GM10266 (cell line): Measurements from ENCODE around the gene CHN1.

ENCODE experiments used
- DNase-seq: peaks from one replicate; pipeline ENCODE4 v3.0.0; 2012; ENCODE audit errors: extremely low spot score
- TF ChIP-seq, protein P1 (sequence below): IDR thresholded peaks from 2 replicates; pipeline ENCODE4 v1.5.1; 2012; ENCODE audit warnings: mild to moderate bottlenecking, low read depth; ENCODE audit not compliant: control insufficient read depth, insufficient read depth; ENCODE audit errors: missing control alignments

CHN1 gene

DNA sequence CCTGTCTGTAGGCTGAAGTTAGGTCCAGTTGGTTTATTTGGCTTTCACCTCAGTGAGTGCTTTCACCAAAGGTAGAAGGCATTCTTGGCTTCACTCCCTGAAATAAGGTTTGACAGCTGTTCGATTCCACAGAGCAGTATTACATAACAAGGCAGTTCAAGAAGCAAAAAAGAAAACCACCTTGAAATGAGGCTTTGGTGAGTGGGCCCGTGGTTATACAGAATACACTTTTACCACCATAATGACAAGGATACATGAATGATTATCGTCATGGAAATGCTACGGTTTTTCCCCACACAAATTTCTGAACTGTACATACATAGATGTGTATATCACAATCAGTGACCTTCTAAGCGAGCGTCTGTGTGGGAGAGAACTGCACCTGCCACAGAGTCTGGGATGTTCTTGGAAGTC is 160.9 kb downstream of the CHN1 start:
- no peak for DNase-seq
- TF ChIP-seq, protein P1, sequence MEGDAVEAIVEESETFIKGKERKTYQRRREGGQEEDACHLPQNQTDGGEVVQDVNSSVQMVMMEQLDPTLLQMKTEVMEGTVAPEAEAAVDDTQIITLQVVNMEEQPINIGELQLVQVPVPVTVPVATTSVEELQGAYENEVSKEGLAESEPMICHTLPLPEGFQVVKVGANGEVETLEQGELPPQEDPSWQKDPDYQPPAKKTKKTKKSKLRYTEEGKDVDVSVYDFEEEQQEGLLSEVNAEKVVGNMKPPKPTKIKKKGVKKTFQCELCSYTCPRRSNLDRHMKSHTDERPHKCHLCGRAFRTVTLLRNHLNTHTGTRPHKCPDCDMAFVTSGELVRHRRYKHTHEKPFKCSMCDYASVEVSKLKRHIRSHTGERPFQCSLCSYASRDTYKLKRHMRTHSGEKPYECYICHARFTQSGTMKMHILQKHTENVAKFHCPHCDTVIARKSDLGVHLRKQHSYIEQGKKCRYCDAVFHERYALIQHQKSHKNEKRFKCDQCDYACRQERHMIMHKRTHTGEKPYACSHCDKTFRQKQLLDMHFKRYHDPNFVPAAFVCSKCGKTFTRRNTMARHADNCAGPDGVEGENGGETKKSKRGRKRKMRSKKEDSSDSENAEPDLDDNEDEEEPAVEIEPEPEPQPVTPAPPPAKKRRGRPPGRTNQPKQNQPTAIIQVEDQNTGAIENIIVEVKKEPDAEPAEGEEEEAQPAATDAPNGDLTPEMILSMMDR: no peak

DNA sequence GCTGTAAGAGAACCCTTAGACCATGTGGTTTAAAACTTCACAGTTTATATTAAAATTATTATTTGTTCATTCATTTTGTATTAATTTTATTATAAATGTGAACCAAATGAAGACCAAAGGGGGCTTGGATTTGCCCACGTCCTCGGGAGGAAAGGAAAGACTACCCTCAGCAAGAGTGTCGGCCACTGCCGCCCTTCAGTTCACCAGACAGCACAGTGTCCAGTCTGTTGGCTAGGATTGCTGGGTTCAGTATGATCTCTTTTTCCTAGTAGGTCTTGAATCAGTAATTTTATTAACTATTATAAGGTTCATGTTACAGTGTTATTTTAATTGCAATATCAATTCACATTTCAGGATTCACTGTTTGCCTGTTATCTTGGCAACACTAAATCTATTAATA is 162.7 kb downstream of the CHN1 start:
- TF ChIP-seq, protein P1: no peak
- DNase-seq: no peak

DNA sequence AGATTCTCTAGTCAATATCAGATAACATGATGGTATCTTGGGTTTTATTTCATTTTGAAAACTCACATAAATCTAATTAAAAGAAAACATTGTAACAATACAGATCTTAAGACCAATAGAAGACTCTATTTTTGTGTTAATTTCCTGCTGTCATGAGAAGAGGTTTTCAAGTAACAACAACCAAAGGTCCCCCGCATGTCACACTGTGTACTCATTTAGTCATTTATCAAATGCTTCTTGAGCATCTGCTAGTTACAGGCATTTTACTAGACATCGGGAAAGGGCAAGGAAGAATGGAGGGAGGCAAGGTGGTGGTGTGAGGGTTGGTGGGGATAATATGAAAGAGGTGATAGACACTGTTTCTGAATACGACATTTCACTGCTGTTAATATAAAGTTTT is 163.2 kb downstream of the CHN1 start:
- TF ChIP-seq, protein P1: no peak
- DNase-seq: no peak

DNA sequence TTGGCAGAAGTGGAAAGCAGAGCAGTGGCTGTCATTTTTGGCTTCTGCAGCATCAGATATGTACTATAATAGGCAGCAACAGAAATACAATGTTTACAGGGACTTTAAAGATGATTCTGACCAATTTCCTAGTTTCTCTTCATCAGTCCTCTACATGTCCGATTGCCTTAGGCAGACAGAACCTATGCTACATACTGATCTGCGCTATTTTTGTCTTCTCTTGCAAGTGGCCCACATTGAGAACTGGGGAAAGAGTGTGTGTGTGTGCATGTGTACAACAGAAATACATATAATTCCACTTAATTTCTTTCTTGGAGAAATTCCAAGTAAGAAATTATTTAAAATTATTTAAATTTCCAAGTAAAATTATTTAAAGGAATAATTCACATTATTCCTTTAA is 163.8 kb downstream of the CHN1 start:
- TF ChIP-seq, protein P1: no peak

DNA sequence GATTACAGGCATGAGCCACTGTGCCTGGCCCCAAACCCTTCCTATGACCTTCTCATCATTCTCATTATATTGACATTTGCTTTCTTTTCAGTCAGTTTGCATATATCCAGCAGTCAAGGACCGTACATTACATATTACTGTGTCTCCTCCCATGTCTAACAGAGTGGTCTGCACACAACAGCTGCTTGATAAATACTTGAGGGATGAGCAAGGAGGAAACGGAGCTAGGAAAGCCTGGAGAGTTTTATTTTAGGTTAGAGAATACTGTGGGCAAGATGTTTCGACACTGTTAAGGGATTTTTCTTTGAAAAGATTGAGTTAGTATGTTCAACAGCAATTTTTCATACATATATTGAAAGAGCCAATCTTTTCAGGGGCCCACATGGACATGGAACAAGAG is 164.7 kb downstream of the CHN1 start:
- TF ChIP-seq, protein P1: no peak
- DNase-seq: no peak

More for the DNA sequence above, 163.8 kb downstream of the CHN1 start:
- DNase-seq: no peak

DNA sequence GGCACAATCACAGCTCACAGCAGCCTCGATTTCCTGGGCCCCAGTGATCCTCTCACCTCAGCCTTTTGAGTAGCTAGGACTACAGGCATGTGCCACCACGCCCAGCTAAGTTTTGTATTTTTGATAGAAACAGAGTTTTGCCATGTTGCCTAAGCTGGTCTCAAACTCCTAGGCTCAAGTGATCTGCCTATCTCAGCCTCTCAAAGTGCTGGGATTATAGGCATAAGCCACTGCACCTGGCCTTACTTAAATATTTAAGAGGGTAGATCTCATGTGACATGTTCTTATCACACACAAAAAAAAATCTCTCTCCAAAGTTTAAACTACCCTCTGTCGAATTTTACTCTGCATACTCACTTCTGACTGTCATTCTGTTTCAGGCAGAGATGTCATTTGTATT is 165.5 kb downstream of the CHN1 start:
- TF ChIP-seq, protein P1: no peak
- DNase-seq: no peak

DNA sequence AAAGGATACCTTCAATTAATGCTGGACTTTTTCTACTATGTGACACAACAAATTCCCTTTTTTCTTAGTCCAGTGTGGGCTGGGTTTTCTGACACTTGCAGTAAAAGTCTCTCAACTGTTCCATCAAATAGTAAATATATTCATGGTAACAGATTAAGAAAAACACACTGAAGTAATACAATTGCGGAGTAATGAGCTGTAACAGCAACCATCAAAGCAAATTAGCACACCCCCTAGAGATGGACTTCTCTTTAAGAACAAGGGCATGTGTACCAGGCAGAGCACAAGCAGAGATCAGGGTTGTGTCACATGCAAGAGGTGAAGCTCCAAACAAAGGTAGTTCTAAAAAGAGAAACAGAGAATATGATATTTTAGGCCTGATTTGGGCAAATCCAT is 168.2 kb downstream of the CHN1 start:
- no peak for DNase-seq
- TF ChIP-seq, protein P1: no peak
